PFSK-1 (cell line): ENCODE data around the gene PXN.
A peak's percentile ranks its signal among the peaks of the same experiment; 100 is the strongest.

Experiments
- FOXP2 ChIP-seq: optimal IDR thresholded peaks from 2 replicates; pipeline ENCODE3; 2011; ENCODE audit warnings: borderline replicate concordance, control low read depth, inconsistent platforms; ENCODE audit not compliant: insufficient read depth; ENCODE audit errors: extremely low read length, extremely low read depth
- POLR2AphosphoS5 ChIP-seq: IDR thresholded peaks from 2 replicates; pipeline ENCODE4 v1.6.1; 2012; ENCODE audit warnings: low read depth, mild to moderate bottlenecking, control low read depth, low read length, moderate library complexity
- SIN3A ChIP-seq: IDR thresholded peaks from 2 replicates; pipeline ENCODE4 v1.6.1; 2012; ENCODE audit warnings: mild to moderate bottlenecking, low read length, moderate library complexity, borderline replicate concordance; ENCODE audit not compliant: insufficient read depth
- TAF1 ChIP-seq: IDR thresholded peaks from 2 replicates; pipeline ENCODE4 v1.6.1; 2012; ENCODE audit warnings: low read length, control low read depth, borderline replicate concordance; ENCODE audit not compliant: insufficient read depth
- TF ChIP-seq, protein P1 (sequence below), 2 experiments: IDR thresholded peaks; 2 replicates each; pipeline versions ENCODE4 v1.6.1 to v1.8.0; 2011 to 2012; ENCODE audit warnings: low read depth in 2 of 2, low read length in 2 of 2, control low read depth in 1 of 2, inconsistent platforms in 1 of 2, mild to moderate bottlenecking in 1 of 2, moderate library complexity in 1 of 2; ENCODE audit not compliant: insufficient read depth in 1 of 2

Gene PXN

GRCh38 chr12:120231316-120232011 is 34.1 kb downstream of the PXN start:
- TF ChIP-seq SIN3A (peak; percentile 72; the same call in 1 of the 2 replicates), POLR2AphosphoS5 (peak; percentile 42; the same call in 1 of the 2 replicates), FOXP2 (no peak)
- TF ChIP-seq, protein P1, sequence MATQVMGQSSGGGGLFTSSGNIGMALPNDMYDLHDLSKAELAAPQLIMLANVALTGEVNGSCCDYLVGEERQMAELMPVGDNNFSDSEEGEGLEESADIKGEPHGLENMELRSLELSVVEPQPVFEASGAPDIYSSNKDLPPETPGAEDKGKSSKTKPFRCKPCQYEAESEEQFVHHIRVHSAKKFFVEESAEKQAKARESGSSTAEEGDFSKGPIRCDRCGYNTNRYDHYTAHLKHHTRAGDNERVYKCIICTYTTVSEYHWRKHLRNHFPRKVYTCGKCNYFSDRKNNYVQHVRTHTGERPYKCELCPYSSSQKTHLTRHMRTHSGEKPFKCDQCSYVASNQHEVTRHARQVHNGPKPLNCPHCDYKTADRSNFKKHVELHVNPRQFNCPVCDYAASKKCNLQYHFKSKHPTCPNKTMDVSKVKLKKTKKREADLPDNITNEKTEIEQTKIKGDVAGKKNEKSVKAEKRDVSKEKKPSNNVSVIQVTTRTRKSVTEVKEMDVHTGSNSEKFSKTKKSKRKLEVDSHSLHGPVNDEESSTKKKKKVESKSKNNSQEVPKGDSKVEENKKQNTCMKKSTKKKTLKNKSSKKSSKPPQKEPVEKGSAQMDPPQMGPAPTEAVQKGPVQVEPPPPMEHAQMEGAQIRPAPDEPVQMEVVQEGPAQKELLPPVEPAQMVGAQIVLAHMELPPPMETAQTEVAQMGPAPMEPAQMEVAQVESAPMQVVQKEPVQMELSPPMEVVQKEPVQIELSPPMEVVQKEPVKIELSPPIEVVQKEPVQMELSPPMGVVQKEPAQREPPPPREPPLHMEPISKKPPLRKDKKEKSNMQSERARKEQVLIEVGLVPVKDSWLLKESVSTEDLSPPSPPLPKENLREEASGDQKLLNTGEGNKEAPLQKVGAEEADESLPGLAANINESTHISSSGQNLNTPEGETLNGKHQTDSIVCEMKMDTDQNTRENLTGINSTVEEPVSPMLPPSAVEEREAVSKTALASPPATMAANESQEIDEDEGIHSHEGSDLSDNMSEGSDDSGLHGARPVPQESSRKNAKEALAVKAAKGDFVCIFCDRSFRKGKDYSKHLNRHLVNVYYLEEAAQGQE (IDR thresholded peaks at IDR 0.05; ENCODE audit: insufficient read depth in 1 of 2, low read depth in 2 of 2, low read length in 2 of 2) = no peak; a peak in 1 of 4 replicates

DNA sequence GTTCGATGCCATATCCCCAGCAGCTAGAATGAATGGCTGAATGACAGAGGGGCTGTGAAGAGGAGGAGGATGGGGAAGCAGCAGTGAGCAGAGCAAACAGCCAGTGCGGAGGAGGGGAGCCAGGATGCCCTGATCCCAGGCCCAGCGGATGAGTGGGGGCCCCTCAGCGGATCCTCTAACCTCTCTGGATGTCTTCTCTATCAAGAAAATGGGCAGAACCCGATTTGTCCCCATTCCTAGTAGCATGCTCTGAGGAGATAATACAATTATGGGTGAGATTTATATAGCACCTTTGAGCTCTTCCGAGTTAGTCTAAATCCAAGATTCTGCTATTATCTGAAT is 34.6 kb downstream of the PXN start:
- no peak for TF ChIP-seq TAF1
- no peak for TF ChIP-seq POLR2AphosphoS5
- TF ChIP-seq SIN3A = no peak
- no peak for TF ChIP-seq FOXP2
- TF ChIP-seq, protein P1 (IDR thresholded peaks at IDR 0.05; ENCODE audit: insufficient read depth in 1 of 2, low read depth in 2 of 2, low read length in 2 of 2) = no peak

- TF ChIP-seq POLR2AphosphoS5 (no peak), FOXP2 (no peak), TAF1 (no peak), SIN3A (peak; percentile 39; the same call in 1 of the 2 replicates)
Observed at GRCh38 chr12:120230326-120230973, 35.1 kb downstream of the PXN start.

DNA sequence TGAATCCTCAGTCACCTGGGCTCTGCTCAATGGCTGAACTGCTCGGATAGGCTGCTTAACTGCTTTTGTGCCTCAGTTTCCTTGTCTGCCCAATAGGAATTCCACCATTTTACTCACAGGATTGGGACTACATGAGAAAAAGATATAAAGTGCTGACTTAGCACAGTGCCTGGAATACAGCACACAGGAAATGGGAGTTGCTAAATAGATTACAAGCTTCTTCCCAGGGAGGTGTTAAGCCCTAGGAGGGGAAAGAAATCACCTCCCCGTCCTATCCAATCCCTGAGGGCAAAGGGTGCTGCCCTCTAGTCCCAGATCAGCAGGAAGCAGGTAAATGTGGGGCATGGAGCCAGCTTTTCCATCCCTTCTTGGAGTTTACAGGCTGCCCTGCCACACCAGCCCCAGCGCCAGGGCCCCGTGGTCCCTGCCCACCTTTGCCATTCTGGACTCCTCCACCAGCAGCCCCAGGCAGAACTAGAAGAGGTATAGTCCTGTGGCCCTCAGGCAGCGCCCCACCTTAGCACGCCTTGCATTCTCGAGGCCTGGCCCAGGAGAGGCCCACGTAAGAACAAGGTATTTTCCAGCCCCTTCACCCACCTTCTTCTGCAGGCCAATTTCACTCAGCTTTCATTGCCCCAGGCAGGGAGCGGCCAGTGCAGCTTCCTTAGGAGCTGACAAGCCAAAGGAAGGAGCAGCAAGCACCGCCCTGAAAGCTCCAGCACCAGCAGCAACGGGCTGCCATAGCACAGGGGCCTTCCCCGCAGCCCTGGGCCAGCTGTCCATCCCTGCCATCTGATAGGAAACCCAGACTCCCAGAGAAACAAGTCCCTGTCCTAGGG is 35.8 kb downstream of the PXN start:
- TF ChIP-seq SIN3A (no peak), POLR2AphosphoS5 (no peak), FOXP2 (no peak), TAF1 (no peak)
- TF ChIP-seq, protein P1 (IDR thresholded peaks at IDR 0.05; ENCODE audit: insufficient read depth in 1 of 2, low read depth in 2 of 2, low read length in 2 of 2) = no peak

DNA sequence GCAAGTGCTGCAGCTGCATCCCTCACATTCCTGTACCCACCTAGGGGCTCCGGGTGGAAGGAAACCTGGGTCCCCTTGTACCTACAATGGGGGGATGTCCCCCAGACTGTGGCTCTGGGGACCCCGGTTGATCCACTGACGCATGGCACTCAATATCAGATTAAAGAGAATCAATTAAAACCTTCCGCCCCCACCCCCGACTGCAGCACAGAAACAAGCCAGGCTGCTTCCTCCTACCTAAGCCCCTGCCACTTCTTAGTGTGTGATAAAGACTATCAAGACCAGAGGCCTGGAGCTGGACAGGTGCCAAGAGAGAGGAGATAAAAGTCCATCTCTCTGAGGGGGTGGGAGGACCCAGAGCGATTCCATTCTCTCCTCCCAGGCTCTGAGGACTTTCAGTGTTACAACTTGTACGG is 36.5 kb downstream of the PXN start:
- no peak for TF ChIP-seq TAF1
- TF ChIP-seq POLR2AphosphoS5 = no peak
- TF ChIP-seq, protein P1 (IDR thresholded peaks at IDR 0.05; ENCODE audit: insufficient read depth in 1 of 2, low read depth in 2 of 2, low read length in 2 of 2) = no peak
- no peak for TF ChIP-seq FOXP2
- TF ChIP-seq SIN3A = no peak
